Measurements from ENCODE around the gene PTPRCAP.

PTPRCAP gene

GRCh38 chr11:67463186-67463585 lies 25.7 kb upstream of the PTPRCAP start:
- peak overlapping the region; percentile 98 for H3K27ac ChIP-seq
- TF ChIP-seq CTCF (IDR thresholded peaks at IDR 0.05) (no peak), ZFX (IDR thresholded peaks at IDR 0.05; ENCODE audit: borderline replicate concordance) (no peak)

- no peak overlapping the region for H3K27ac ChIP-seq
- TF ChIP-seq CTCF (IDR thresholded peaks at IDR 0.05) (no peak), ZFX (IDR thresholded peaks at IDR 0.05; ENCODE audit: borderline replicate concordance) (no peak)
These were observed 20.8 kb upstream of the PTPRCAP start for GRCh38 chr11:67458266-67458665.

- H3K27ac ChIP-seq: no peak overlapping the region
- no peak for TF ChIP-seq ZFX (IDR thresholded peaks at IDR 0.05; ENCODE audit: borderline replicate concordance)
- TF ChIP-seq CTCF (IDR thresholded peaks at IDR 0.05): no peak
These were observed 20.0 kb upstream of the PTPRCAP start for GRCh38 chr11:67457453-67457852.

GRCh38 chr11:67456068-67456705 lies 18.7 kb upstream of the PTPRCAP start:
- no peak overlapping the region for H3K27ac ChIP-seq
- TF ChIP-seq CTCF (IDR thresholded peaks at IDR 0.05) (no peak), ZFX (IDR thresholded peaks at IDR 0.05; ENCODE audit: borderline replicate concordance) (no peak)

GRCh38 chr11:67455054-67455453 lies 17.6 kb upstream of the PTPRCAP start, which contains the start of gene CABP4:
Gene CABP4, plus strand, starts transcription at chr11:67455354. Its CDS starts 70 bp downstream, at chr11:67455424.
- no peak within 1 kb of the TSS for H3K27ac ChIP-seq
- TF ChIP-seq ZFX (IDR thresholded peaks at IDR 0.05; ENCODE audit: borderline replicate concordance) (no peak), CTCF (IDR thresholded peaks at IDR 0.05) (no peak)

GRCh38 chr11:67453816-67454732 lies 16.6 kb upstream of the PTPRCAP start:
- TF ChIP-seq CTCF (IDR thresholded peaks at IDR 0.05) (no peak), ZFX (IDR thresholded peaks at IDR 0.05; ENCODE audit: borderline replicate concordance) (no peak)
- H3K27ac ChIP-seq: no peak overlapping the region
